Measurements from ENCODE around the gene RASL12. TPM values are rescaled to one million over a fixed set of nuclear protein-coding genes. Genes with fewer than 3 reads are reported as not detected.

The RASL12 gene, protein sequence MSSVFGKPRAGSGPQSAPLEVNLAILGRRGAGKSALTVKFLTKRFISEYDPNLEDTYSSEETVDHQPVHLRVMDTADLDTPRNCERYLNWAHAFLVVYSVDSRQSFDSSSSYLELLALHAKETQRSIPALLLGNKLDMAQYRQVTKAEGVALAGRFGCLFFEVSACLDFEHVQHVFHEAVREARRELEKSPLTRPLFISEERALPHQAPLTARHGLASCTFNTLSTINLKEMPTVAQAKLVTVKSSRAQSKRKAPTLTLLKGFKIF
- polyA plus RNA-seq (2013, experiment 1 of 2): 8.9 TPM
- polyA plus RNA-seq (2013, experiment 2 of 2): 10.0 TPM

DNA sequence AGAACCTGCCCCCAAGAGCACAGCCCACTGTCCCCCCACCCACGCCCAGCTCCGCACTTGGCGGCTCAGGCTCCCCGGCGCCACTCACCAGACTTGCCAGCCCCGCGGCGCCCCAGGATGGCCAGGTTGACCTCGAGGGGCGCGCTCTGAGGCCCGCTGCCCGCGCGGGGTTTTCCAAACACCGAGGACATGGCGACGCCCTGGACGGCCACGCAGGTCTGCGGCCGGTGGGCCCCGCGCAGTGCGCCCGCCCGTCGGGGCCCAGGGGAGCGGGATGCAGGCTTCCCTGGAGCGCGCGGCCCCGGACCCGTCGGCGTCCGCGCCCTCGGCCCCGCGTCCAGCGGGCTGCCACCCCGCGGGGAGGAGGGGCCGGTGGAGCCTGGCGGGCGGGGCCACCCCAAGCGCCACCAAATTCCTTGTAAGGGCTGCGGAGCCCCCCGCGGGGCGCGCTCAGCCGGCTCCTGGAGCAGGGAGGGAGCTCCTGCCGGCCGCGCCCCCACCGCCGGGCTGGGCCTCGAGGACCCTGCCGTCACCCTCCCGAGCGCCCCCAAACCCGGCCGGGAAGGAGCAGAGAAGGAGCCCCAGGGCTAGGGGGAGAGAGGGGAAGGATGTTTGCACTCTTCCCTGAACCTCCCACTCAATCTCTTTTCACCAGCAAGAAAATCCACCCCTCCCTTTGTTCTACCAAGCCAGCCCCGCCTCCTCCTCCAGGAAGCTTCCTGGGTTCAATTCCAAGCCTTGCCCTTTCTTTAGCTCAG lies at the start of gene RASL12:
Gene RASL12 (minus strand): TSS at position 347 of the 758 bp plus-strand sequence. CDS start 156 bp downstream, at position 191.
- H3K4me1 ChIP-seq (ENCODE audit: insufficient read depth, low read length): peaks cover 35% of the 10 kb centered on the region
- WGBS: under 1% methylated on average over 62 of the region's 66 CpGs
- H3K9me3 ChIP-seq (ENCODE audit: insufficient read depth, low read depth, low read length): no peaks in the 10 kb centered on the region
- peak within 1 kb of the TSS; percentile 70; the same call in 1 of the 2 replicates for H3K27ac ChIP-seq (ENCODE audit: low read depth, low read length)
- H3K36me3 ChIP-seq (ENCODE audit: insufficient read depth, low read length): no peaks in the 10 kb centered on the region
- no peaks in the 10 kb centered on the region for H3K27me3 ChIP-seq (ENCODE audit: insufficient read depth, low read length)
- peak within 1 kb of the TSS; percentile 70 for H3K9ac ChIP-seq (ENCODE audit: low read depth, low read length)
- peak within 1 kb of the TSS; percentile 69 for H3K4me3 ChIP-seq (ENCODE audit: low read length)

DNA sequence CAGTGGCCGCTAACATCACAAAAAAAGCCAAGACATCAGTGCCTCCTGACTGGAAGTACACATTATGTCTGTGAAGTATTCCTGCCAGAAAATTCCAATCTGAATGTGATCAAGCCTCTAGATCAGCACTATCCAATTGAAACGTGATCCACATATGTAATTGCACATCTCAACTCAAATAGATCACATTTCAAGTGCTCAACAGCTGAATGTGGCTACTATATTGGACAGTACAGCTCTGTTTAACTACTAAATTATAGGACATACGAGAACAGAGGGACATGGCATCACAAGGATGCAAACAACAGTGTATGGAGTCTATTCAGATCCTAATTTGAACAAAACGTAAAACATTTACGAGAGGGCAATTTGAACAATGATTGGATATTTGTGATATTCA lies 47.8 kb upstream of the RASL12 start:
- Histone ChIP-seq H3K9me3 (ENCODE audit: insufficient read depth, low read depth, low read length) (no peaks in the 10 kb centered on the region), H3K9ac (ENCODE audit: low read depth, low read length) (no peak overlapping the region), H3K4me3 (ENCODE audit: low read length) (no peak overlapping the region), H3K4me1 (ENCODE audit: insufficient read depth, low read length) (no peaks in the 10 kb centered on the region), H3K36me3 (ENCODE audit: insufficient read depth, low read length) (peaks cover 58% of the 10 kb centered on the region), H3K27me3 (ENCODE audit: insufficient read depth, low read length) (no peaks in the 10 kb centered on the region), H3K27ac (ENCODE audit: low read depth, low read length) (no peak overlapping the region)
- 92% methylated on average over 5 of the region's 5 CpGs for WGBS

DNA sequence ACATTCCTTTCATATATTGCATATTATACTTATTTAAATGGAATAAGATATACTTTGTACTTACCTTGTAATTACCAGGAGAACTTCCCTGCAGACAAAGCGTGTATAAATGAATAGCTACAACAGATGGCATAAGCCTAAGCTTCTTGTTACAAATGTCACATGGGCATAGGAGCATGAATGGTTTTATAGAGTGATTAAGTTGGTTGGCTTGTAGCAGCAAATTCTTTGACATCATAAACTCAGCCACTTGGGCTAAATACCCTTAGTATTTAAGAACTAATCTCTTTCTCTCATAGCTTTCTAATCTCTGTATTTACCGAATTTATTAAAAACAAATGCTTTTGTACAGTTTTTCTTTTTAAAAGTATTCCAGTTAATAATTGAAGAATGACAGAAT lies 47.3 kb upstream of the RASL12 start, which contains the start of gene UBAP1L:
Gene UBAP1L (minus strand): TSS at position 115 of the 400 bp plus-strand sequence. CDS start 8,985 bp downstream, outside the sequence.
- 83% methylated on average over 2 of the region's 2 CpGs for WGBS
- Histone ChIP-seq H3K27me3 (ENCODE audit: insufficient read depth, low read length) (no peaks in the 10 kb centered on the region), H3K27ac (ENCODE audit: low read depth, low read length) (no peak within 1 kb of the TSS), H3K4me1 (ENCODE audit: insufficient read depth, low read length) (no peaks in the 10 kb centered on the region), H3K36me3 (ENCODE audit: insufficient read depth, low read length) (peaks cover 58% of the 10 kb centered on the region), H3K4me3 (ENCODE audit: low read length) (no peak within 1 kb of the TSS), H3K9me3 (ENCODE audit: insufficient read depth, low read depth, low read length) (no peaks in the 10 kb centered on the region), H3K9ac (ENCODE audit: low read depth, low read length) (no peak within 1 kb of the TSS)

DNA sequence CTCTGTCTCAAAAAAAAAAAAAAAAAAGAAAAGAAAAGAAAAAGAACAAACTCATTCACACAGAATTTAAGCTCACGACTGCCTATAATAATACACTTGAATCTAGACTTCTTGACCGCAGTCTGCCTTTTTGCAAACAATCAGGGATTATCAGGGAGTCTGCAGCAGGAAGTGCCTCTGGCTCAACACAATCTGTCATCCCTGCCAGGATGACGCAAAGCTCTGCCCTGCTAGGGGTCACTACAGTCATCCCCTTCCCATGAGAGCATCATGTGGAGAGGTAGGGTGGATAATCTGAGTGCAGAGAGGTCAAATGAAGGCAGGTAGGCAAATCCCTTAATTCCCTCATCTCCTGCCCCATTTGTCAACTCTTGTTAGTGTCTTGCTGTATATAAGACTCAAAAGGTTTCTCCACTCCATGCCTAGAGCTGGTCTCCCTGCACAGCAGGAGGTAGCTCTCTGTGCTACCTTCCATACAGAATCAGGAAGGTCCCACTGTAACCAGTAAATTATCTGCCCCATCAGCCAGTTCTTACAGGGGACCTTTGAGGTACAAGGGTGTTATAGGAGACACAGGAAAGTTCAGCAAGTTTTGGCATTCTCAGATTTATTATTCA lies 43.0 kb upstream of the RASL12 start:
- Histone ChIP-seq H3K27ac (ENCODE audit: low read depth, low read length) (no peak overlapping the region), H3K9me3 (ENCODE audit: insufficient read depth, low read depth, low read length) (no peaks in the 10 kb centered on the region), H3K4me1 (ENCODE audit: insufficient read depth, low read length) (no peaks in the 10 kb centered on the region), H3K36me3 (ENCODE audit: insufficient read depth, low read length) (peaks cover 22% of the 10 kb centered on the region), H3K4me3 (ENCODE audit: low read length) (no peak overlapping the region), H3K27me3 (ENCODE audit: insufficient read depth, low read length) (no peaks in the 10 kb centered on the region), H3K9ac (ENCODE audit: low read depth, low read length) (no peak overlapping the region)
- 87% methylated on average over 3 of the region's 3 CpGs for WGBS

DNA sequence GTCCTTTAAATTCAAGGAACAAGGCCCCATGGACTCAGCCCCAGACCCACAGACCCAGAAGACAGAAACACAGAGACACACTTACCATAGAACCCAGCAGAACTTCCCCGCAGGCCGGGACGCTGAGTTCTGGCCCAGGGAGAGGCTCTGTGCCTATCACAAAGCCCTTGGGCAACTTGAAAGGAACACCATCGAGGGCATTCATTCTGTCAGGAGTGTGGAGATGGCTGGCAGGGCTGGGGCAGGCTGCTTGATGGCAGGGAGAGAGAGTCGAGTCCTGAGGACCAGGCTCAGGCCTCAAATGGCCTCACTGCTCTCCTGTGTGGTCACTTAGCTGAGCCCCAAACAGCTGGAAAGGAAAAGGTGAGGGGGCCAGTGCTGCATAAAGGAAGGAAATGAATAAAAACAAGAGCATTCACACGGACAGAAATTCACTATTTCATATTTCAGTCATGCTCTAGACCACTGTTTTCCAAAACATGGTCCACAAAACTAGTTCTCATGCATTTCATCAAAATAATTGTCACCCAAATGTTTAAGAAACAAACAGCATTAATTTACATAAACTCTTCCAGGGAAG lies 38.3 kb upstream of the RASL12 start:
- 88% methylated on average over 6 of the region's 6 CpGs for WGBS

DNA sequence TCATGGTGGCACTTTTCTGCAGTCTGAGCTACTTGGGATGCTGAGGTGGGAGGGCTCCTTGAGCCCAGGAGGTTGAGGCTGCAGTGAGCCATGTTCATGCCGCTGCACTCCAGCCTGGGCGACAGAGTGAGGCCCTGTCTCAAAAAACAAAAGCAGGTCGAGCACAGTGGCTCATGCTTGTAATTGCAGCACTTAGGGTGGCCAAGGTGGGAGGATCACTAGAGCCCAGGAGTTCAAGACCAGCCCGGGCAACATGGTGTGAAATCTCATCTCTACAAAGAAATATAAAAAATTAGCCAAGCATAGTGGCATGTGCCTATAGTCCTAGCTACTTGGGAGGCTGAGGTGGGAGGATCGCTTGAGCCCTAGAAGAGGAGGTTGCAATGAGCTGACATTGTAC lies 37.2 kb upstream of the RASL12 start:
- no peak overlapping the region for H3K9ac ChIP-seq (ENCODE audit: low read depth, low read length)
- 86% methylated on average over 5 of the region's 5 CpGs for WGBS
- no peaks in the 10 kb centered on the region for H3K9me3 ChIP-seq (ENCODE audit: insufficient read depth, low read depth, low read length)
- H3K36me3 ChIP-seq (ENCODE audit: insufficient read depth, low read length): peaks cover 3% of the 10 kb centered on the region; the same call in 1 of the 2 replicates
- H3K4me3 ChIP-seq (ENCODE audit: low read length): no peak overlapping the region
- 0 out of 2 replicates have a peak, but pooled peaks cover 5% of the 10 kb centered on the region for H3K4me1 ChIP-seq (ENCODE audit: insufficient read depth, low read length)
- peaks cover 14% of the 10 kb centered on the region for H3K27me3 ChIP-seq (ENCODE audit: insufficient read depth, low read length)
- no peak overlapping the region for H3K27ac ChIP-seq (ENCODE audit: low read depth, low read length)

More for the DNA sequence above, 38.3 kb upstream of the RASL12 start:
- H3K4me1 ChIP-seq (ENCODE audit: insufficient read depth, low read length): 0 out of 2 replicates have a peak, but pooled peaks cover 5% of the 10 kb centered on the region
- H3K27me3 ChIP-seq (ENCODE audit: insufficient read depth, low read length): peaks cover 14% of the 10 kb centered on the region
- no peaks in the 10 kb centered on the region for H3K9me3 ChIP-seq (ENCODE audit: insufficient read depth, low read depth, low read length)
- H3K4me3 ChIP-seq (ENCODE audit: low read length): no peak overlapping the region
- H3K9ac ChIP-seq (ENCODE audit: low read depth, low read length): no peak overlapping the region
- peaks cover 3% of the 10 kb centered on the region; the same call in 1 of the 2 replicates for H3K36me3 ChIP-seq (ENCODE audit: insufficient read depth, low read length)
- no peak overlapping the region for H3K27ac ChIP-seq (ENCODE audit: low read depth, low read length)

DNA sequence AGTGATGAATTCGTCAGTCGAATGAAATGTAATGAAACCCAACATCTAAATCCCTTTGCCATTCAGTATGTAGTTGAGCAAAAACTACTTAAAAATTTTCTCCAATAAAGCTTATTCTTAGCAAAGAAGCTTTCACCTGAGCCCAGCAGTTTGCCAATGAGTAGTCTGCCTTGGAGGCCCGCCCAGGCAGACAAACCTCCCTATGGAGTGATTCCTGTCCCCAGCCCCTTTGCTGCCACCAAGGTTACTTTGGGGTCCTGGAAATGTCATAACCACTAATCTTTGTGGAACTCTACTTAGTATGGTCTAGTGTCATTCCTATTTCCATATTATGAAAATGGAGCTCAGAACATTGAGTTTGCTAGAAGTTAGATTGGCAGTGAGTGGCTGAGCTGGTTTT lies 35.1 kb upstream of the RASL12 start:
- Histone ChIP-seq H3K27ac (ENCODE audit: low read depth, low read length) (no peak overlapping the region), H3K9ac (ENCODE audit: low read depth, low read length) (no peak overlapping the region), H3K4me3 (ENCODE audit: low read length) (peak overlapping the region; percentile 50; the same call in 1 of the 2 replicates), H3K4me1 (ENCODE audit: insufficient read depth, low read length) (0 out of 2 replicates have a peak, but pooled peaks cover 5% of the 10 kb centered on the region), H3K9me3 (ENCODE audit: insufficient read depth, low read depth, low read length) (no peaks in the 10 kb centered on the region), H3K27me3 (ENCODE audit: insufficient read depth, low read length) (peaks cover 14% of the 10 kb centered on the region), H3K36me3 (ENCODE audit: insufficient read depth, low read length) (peaks cover 3% of the 10 kb centered on the region; the same call in 1 of the 2 replicates)
- WGBS: 94% methylated on average over 3 of the region's 3 CpGs

DNA sequence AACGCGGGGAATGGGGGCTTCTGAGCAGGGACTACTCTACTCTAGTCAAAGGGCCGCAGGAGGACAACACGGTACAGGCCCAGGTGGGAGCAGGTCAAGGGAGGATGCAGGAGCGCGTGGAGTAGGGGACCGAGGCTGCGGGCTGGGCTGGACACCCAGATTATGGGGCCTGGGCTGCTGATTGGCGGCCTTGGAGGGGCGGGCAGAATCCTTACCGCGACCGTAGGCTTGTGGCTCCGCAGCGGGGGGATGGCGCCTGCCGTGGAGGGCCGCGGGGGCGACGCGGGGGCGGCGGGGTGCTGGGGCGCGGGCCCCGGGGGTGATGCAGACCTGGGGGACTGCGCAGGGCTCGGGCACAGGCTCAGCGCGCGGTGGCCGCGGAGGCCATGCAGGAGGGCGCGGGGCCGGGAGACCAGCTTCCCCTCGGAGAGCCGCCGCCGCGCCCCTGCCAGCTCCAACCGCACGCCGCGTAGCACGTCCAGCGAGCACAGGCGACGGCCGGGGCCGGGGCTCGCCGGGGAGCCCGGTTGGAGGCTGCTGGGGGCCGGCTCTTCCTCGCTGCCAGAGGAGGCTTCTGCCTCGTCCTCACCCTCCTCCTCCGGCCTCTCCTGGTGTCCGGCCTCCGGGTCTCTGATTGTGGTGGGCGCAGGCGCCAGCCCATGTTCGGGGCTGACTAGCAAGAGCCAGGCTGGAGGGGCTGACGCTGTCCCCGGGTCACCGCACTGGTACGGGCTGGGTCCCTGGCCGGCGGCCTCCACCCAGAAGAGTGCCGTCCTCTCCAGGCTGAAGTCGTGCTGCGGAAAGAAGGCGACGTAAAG lies 34.3 kb upstream of the RASL12 start:
- 69% methylated on average over 75 of the region's 75 CpGs for WGBS
- Histone ChIP-seq H3K9me3 (ENCODE audit: insufficient read depth, low read depth, low read length) (no peaks in the 10 kb centered on the region), H3K36me3 (ENCODE audit: insufficient read depth, low read length) (peaks cover 3% of the 10 kb centered on the region; the same call in 1 of the 2 replicates), H3K9ac (ENCODE audit: low read depth, low read length) (peak overlapping the region; percentile 41; the same call in 1 of the 2 replicates), H3K4me3 (ENCODE audit: low read length) (peak overlapping the region; percentile 50), H3K27ac (ENCODE audit: low read depth, low read length) (no peak overlapping the region), H3K4me1 (ENCODE audit: insufficient read depth, low read length) (0 out of 2 replicates have a peak, but pooled peaks cover 5% of the 10 kb centered on the region), H3K27me3 (ENCODE audit: insufficient read depth, low read length) (peaks cover 14% of the 10 kb centered on the region)

DNA sequence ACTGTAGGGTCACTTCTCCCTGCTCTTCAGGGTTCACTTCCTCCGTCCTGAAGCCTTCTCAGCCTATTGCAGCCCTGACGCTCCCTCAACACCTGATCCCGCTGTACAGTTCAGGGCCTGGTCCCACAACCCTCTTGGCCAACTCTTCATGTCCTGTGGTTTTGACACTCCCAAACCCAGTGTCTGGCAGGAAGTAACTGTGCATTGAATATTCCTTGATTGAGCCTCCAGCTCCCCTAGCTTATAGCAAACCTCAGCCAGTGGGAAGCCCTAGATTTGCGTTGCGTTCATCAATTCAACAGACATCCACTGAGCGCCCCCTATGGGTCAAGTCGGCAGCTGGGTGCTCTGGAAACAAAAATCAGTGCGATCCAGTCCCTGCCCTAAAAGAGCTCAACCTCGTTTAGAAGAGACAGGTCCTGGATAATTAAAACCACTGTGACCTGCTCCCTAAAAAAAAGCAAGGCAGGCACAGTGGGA lies 33.7 kb upstream of the RASL12 start:
- 38% methylated on average over 9 of the region's 9 CpGs for WGBS
- Histone ChIP-seq H3K4me1 (ENCODE audit: insufficient read depth, low read length) (0 out of 2 replicates have a peak, but pooled peaks cover 5% of the 10 kb centered on the region), H3K9ac (ENCODE audit: low read depth, low read length) (peak overlapping the region; percentile 11; the same call in 1 of the 2 replicates), H3K36me3 (ENCODE audit: insufficient read depth, low read length) (peaks cover 3% of the 10 kb centered on the region; the same call in 1 of the 2 replicates), H3K27ac (ENCODE audit: low read depth, low read length) (no peak overlapping the region), H3K9me3 (ENCODE audit: insufficient read depth, low read depth, low read length) (no peaks in the 10 kb centered on the region), H3K4me3 (ENCODE audit: low read length) (peak overlapping the region; percentile 50), H3K27me3 (ENCODE audit: insufficient read depth, low read length) (peaks cover 14% of the 10 kb centered on the region)

DNA sequence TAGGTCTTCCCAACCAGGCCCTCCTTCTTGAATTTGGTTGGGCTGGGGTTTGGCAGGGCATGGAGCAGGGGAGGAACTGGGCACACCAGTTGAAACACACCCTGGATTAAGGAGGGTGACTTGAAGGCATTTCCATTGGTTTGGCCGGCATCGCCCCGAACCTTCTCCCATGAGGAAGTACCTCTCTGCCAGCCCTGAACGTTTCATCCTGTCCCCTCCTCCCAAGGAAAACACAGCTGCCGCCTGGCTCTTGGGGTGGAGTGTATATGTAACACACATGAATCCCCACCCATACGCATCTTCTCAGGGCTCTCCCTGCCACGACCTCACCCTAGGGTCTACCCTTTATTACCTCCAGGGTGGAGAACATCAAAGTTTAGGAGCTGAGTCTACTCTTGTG lies 32.7 kb upstream of the RASL12 start:
- 0 out of 2 replicates have a peak, but pooled peaks cover 5% of the 10 kb centered on the region for H3K4me1 ChIP-seq (ENCODE audit: insufficient read depth, low read length)
- peaks cover 2% of the 10 kb centered on the region; the same call in 1 of the 2 replicates for H3K36me3 ChIP-seq (ENCODE audit: insufficient read depth, low read length)
- no peak overlapping the region for H3K4me3 ChIP-seq (ENCODE audit: low read length)
- peaks cover 14% of the 10 kb centered on the region for H3K27me3 ChIP-seq (ENCODE audit: insufficient read depth, low read length)
- no peaks in the 10 kb centered on the region for H3K9me3 ChIP-seq (ENCODE audit: insufficient read depth, low read depth, low read length)
- WGBS: 89% methylated on average over 6 of the region's 7 CpGs
- no peak overlapping the region for H3K27ac ChIP-seq (ENCODE audit: low read depth, low read length)
- no peak overlapping the region for H3K9ac ChIP-seq (ENCODE audit: low read depth, low read length)
